ENCODE data around the gene PFN4. TPM values are rescaled to one million over a fixed set of nuclear protein-coding genes. Genes with fewer than 3 reads are reported as not detected.

PFN4 gene
- total and polyA plus RNA-seq, 2 experiments from 2014 or later: 1.9 TPM; not detected in 1

GRCh38 chr2:24162494-24162893 lies 39.4 kb upstream of the PFN4 start:
- H3K36me3 ChIP-seq: peaks cover 3% of the 10 kb centered on the region
- no peaks in the 10 kb centered on the region for H3K9me3 ChIP-seq (ENCODE audit: low read depth)
- no peaks in the 10 kb centered on the region for H3K4me1 ChIP-seq (ENCODE audit: low read depth)
- H3K4me3 ChIP-seq: no peak overlapping the region
- no peak for TF ChIP-seq CTCF (IDR thresholded peaks at IDR 0.05; ENCODE audit: low read depth, low read length)
- no peak overlapping the region for H3K27ac ChIP-seq
- H3K27me3 ChIP-seq: no peaks in the 10 kb centered on the region
- no peak for DNase-seq (ENCODE audit: low read depth in 1 of 2, low spot score in 1 of 2)

GRCh38 chr2:24160761-24161160 lies 37.6 kb upstream of the PFN4 start:
- Histone ChIP-seq H3K9me3 (ENCODE audit: low read depth) (no peaks in the 10 kb centered on the region), H3K4me3 (no peak overlapping the region)

GRCh38 chr2:24159708-24160107 lies 36.6 kb upstream of the PFN4 start:
- Histone ChIP-seq H3K4me3 (no peak overlapping the region), H3K9me3 (ENCODE audit: low read depth) (no peaks in the 10 kb centered on the region), H3K27ac (no peak overlapping the region), H3K27me3 (no peaks in the 10 kb centered on the region), H3K36me3 (peaks cover 3% of the 10 kb centered on the region), H3K4me1 (ENCODE audit: low read depth) (no peaks in the 10 kb centered on the region)
- DNase-seq (ENCODE audit: low read depth in 1 of 2, low spot score in 1 of 2): no peak
- TF ChIP-seq CTCF (IDR thresholded peaks at IDR 0.05; ENCODE audit: low read depth, low read length): no peak

More at GRCh38 chr2:24160761-24161160, 37.6 kb upstream of the PFN4 start:
- Histone ChIP-seq H3K4me1 (ENCODE audit: low read depth) (no peaks in the 10 kb centered on the region), H3K27ac (no peak overlapping the region), H3K27me3 (no peaks in the 10 kb centered on the region), H3K36me3 (peaks cover 3% of the 10 kb centered on the region)
- no peak for DNase-seq (ENCODE audit: low read depth in 1 of 2, low spot score in 1 of 2)
- no peak for TF ChIP-seq CTCF (IDR thresholded peaks at IDR 0.05; ENCODE audit: low read depth, low read length)

- Histone ChIP-seq H3K27ac (no peak overlapping the region), H3K4me1 (ENCODE audit: low read depth) (no peaks in the 10 kb centered on the region), H3K36me3 (peaks cover 3% of the 10 kb centered on the region), H3K4me3 (no peak overlapping the region), H3K9me3 (ENCODE audit: low read depth) (no peaks in the 10 kb centered on the region), H3K27me3 (no peaks in the 10 kb centered on the region)
- no peak for TF ChIP-seq CTCF (IDR thresholded peaks at IDR 0.05; ENCODE audit: low read depth, low read length)
- DNase-seq (ENCODE audit: low read depth in 1 of 2, low spot score in 1 of 2): no peak
These were observed 35.0 kb upstream of the PFN4 start for GRCh38 chr2:24158131-24158530.

GRCh38 chr2:24153478-24153877 lies 30.3 kb upstream of the PFN4 start:
- TF ChIP-seq CTCF (IDR thresholded peaks at IDR 0.05; ENCODE audit: low read depth, low read length): no peak
- H3K27ac ChIP-seq: no peak overlapping the region
- H3K9me3 ChIP-seq (ENCODE audit: low read depth): no peaks in the 10 kb centered on the region
- peaks cover 4% of the 10 kb centered on the region for H3K36me3 ChIP-seq
- no peaks in the 10 kb centered on the region for H3K27me3 ChIP-seq
- no peak overlapping the region for H3K4me3 ChIP-seq
- DNase-seq (ENCODE audit: low read depth in 1 of 2, low spot score in 1 of 2): no peak
- no peaks in the 10 kb centered on the region for H3K4me1 ChIP-seq (ENCODE audit: low read depth)
